GM21423 (cell line): ENCODE results near the gene SLC5A7.

Source experiments
- ATAC-seq: cut with Tn5 transposase; IDR thresholded peaks from one replicate; pipeline ENCODE4 v1.9.1; 2021; ENCODE audit warnings: mild to moderate bottlenecking, moderate library complexity; ENCODE audit not compliant: unreplicated experiment

SLC5A7 gene

GRCh38 chr2:107986278-107987217 lies at the start of gene SLC5A7:
Gene SLC5A7 (plus strand): TSS chr2:107986524. CDS start chr2:107988156, 1,632 bp downstream.
- no peak for ATAC-seq

GRCh38 chr2:107961395-107961794 lies 24.9 kb upstream of the SLC5A7 start:
- no peak for ATAC-seq

GRCh38 chr2:107964185-107964584 lies 22.1 kb upstream of the SLC5A7 start:
- ATAC-seq = no peak

GRCh38 chr2:107984707-107985106 lies 1.6 kb upstream of the SLC5A7 start:
- ATAC-seq = no peak

- ATAC-seq = no peak
These were observed 1.8 kb downstream of the SLC5A7 start for GRCh38 chr2:107988108-107988507.

- ATAC-seq = no peak
These were observed 3.1 kb downstream of the SLC5A7 start for GRCh38 chr2:107989445-107989844.

GRCh38 chr2:107990718-107991117 lies 4.4 kb downstream of the SLC5A7 start:
- ATAC-seq = no peak

GRCh38 chr2:107992069-107992468 lies 5.7 kb downstream of the SLC5A7 start:
- no peak for ATAC-seq

- ATAC-seq = no peak
These were observed 12.8 kb downstream of the SLC5A7 start for GRCh38 chr2:107999158-107999557.

- no peak for ATAC-seq
These were observed 24.7 kb downstream of the SLC5A7 start for GRCh38 chr2:108010912-108011591.

- no peak for ATAC-seq
These were observed 27.0 kb downstream of the SLC5A7 start for GRCh38 chr2:108013305-108013704.

- ATAC-seq = no peak
These were observed 36.3 kb downstream of the SLC5A7 start for GRCh38 chr2:108022628-108023027.

- ATAC-seq = no peak
These were observed 37.5 kb downstream of the SLC5A7 start for GRCh38 chr2:108023776-108024175.

GRCh38 chr2:108026092-108026794 lies 39.9 kb downstream of the SLC5A7 start:
- no peak for ATAC-seq

GRCh38 chr2:108029496-108029895 lies 43.2 kb downstream of the SLC5A7 start:
- ATAC-seq = no peak

- ATAC-seq = no peak
These were observed 43.6 kb downstream of the SLC5A7 start for GRCh38 chr2:108029912-108030311.

- ATAC-seq = no peak
These were observed 45.2 kb downstream of the SLC5A7 start for GRCh38 chr2:108031471-108031941.

- no peak for ATAC-seq
These were observed 48.5 kb downstream of the SLC5A7 start for GRCh38 chr2:108034843-108035242.

GRCh38 chr2:108048752-108049151 lies 62.4 kb downstream of the SLC5A7 start:
- no peak for ATAC-seq

- no peak for ATAC-seq
These were observed 72.3 kb downstream of the SLC5A7 start for GRCh38 chr2:108058576-108059137.
